Neural progenitor cell (in vitro differentiated cells): ENCODE measurements around the gene ATF6B.

Experiments used
- CTCF ChIP-seq: fragments of 200-600 bp; sonication (generic); IDR thresholded peaks from 2 replicates; pipeline ENCODE4 v1.5.1; 2017; ENCODE audit warnings: antibody characterized with exemption, mild to moderate bottlenecking
- EZH2 ChIP-seq: fragments of 200-600 bp; sonication (generic); IDR thresholded peaks from 2 replicates; pipeline ENCODE4 v1.6.1; 2017; ENCODE audit warnings: antibody characterized with exemption, mild to moderate bottlenecking, moderate library complexity
- EZH2phosphoT487 ChIP-seq: fragments of 200-600 bp; sonication (generic); IDR thresholded peaks from 2 replicates; pipeline ENCODE4 v1.6.1; 2017; ENCODE audit warnings: antibody characterized with exemption

GRCh38 chr6:32083812-32084768 is 44.0 kb downstream of the ATF6B start:
- TF ChIP-seq EZH2 (no peak), CTCF (no peak), EZH2phosphoT487 (no peak)
